NCI-H82 (cell line): ENCODE data around the gene ZNF559.
"Not testable (repeated sequence)": the region's sequence is repeated elsewhere in the genome, so short reads cannot be mapped to it uniquely, and the experiment has no call there.

ENCODE experiments used
- DNase-seq: peaks from one replicate; lab custom pipeline; 2025; lab: John Stamatoyannopoulos, UW

ZNF559 gene

DNA sequence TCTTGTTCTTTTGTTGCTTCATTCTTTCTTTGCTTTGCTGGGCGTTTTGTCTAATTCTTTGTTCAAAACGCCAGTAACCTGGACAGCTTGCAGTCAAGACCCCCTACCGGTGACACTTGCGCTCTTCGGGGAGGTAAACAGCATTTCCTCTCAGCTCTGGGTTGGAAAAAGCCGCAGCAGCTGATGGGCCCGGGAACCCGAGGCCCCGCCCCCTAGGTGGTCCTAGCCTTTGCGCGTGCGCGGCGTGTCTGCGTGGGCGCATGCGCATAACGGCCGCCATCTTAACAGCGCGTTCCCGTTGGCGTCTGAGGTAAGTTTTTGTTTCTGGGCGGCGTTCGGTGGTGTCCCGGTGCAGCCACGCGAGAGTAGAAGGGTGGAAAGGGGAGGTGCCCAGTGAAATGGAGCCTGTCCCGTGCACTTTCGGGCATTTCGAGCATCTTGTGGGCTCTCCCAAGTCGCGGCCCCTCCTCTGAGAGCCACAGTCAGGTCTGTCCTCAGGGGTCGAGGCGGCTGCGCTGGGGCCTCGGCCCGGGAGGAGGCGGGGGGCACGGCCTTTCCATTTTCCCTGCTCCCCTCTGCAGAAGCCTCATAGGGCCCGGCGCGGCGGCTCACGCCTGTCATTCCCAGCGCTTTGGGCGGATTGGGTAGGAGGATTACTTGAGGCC is at the start of gene ZNF559:
TSS of gene ZNF559 (plus strand) at position 261 of the 665 bp plus-strand sequence. CDS start 14,371 bp downstream, outside the sequence.
- DNase-seq: peak; percentile 93

GRCh38 chr19:9283485-9283884 is 40.5 kb upstream of the ZNF559 start:
- DNase-seq: not testable (repeated sequence)

GRCh38 chr19:9289231-9289884 is 34.6 kb upstream of the ZNF559 start:
- DNase-seq: no peak

- DNase-seq: no peak
These were observed 28.5 kb upstream of the ZNF559 start for GRCh38 chr19:9295411-9295849.

DNA sequence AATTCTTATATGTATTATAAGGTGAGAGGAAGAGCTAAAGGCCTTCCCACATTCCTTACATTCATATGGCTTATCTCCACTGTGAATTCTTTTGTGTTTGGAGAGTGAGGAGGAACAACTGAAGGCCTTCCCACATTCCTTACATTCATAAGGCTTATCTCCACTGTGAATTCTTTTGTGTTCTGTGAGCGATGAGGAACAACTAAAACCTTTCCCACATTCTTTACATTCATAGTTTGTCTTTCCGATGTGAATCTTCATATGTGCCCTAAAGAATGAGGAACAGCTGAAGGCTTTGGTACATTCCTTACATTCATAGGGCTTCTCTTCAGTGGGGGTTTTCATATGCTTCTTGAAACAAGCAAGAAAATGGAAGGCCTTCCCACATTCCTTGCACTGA is 27.6 kb upstream of the ZNF559 start:
- no peak for DNase-seq

DNA sequence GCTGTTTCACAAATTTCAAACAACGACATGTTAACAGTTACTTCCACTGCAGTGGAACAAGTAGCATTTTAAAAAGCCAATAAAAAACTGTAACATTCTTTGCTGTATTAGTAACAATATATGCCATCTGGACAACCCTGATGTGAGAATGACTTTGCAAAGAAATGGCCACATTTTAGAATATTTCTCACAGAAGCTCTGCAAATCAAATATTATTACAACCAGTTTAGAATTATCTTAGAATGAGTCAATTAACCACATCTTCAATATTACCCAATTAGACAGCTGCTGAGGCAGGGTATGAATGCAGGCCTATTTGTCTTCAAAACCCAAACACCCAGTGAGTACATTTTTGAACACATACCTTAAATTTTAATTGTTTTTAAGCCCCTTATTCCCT is 17.5 kb upstream of the ZNF559 start:
- DNase-seq: no peak

DNA sequence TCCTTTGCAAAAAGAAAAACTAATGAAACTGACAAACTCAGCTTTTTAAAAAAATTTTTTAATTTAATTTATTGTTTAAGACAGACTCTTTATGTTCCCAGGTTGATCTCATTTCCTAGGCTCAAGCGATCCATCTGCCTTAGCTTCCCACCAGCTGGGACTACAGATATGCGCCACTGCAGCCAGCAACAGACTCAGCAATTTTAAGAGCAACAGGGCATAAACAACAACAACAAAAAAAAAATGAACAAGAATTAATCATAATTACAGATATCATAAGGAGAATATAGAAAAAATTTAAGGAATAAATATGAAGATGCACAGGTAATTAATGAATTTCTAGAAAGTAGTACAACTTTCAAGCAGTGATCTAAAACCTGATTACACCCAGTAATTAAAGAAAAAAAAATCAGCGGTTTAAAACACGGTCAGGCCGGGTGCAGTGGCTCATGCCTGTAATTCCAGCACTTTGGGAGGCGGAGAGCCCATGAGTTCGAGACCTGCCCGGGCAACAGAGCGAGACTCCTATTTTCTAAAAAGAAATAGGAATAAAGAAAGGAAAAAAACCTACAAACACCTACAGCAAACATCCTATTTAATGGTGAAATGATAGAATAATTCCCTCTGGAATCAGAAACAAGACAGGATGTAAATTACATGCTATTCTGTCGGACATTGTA is 15.7 kb upstream of the ZNF559 start:
- DNase-seq: peak; percentile 26

GRCh38 chr19:9309139-9309973 is 14.6 kb upstream of the ZNF559 start, which contains the start of gene ZNF699:
Gene ZNF699 (minus strand): TSS chr19:9309838. CDS start chr19:9305119, 4,719 bp downstream.
- peak; percentile 97 for DNase-seq

DNA sequence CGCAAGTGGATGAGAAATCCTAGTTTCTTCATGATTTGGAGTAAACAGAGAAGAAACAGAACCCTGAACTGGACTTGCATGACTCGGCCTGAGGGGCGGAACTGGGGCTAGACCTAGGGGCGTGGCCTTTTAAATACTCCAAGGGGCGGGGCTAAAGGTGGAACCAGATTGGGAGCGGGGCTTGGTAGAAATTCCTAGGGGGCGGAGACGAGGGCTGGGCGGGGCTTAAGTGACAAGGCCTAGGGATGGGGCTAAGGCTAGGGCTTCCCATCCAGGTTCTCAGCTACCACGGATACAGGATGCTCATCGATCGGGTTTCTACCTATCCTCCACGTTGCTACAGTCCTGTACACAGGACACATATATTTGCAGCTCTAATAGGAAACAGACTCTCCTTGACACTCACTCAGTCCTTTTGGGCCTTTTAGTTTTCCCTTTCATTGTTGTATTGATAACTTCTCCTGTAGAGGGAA is 14.0 kb upstream of the ZNF559 start:
- DNase-seq: peak; percentile 96

DNA sequence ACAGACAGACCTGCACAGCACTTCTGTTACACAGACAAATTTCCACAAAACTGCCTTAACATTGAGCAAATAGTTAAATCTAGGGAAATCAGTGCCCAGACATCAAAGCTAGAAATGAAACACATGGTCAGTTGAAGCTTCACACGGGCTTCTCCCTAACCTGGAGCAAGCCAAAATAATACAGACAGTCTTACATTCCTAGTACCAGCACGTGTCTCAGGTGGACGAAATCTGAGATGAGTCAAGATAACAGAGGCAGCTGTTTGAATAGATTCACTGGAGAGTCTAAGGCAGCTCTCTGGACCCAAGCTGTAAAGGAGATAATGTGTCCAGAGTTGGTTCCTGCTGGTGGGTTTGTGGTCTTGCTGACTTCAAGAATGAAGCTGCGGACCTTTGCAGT is 10.2 kb upstream of the ZNF559 start:
- no peak for DNase-seq

DNA sequence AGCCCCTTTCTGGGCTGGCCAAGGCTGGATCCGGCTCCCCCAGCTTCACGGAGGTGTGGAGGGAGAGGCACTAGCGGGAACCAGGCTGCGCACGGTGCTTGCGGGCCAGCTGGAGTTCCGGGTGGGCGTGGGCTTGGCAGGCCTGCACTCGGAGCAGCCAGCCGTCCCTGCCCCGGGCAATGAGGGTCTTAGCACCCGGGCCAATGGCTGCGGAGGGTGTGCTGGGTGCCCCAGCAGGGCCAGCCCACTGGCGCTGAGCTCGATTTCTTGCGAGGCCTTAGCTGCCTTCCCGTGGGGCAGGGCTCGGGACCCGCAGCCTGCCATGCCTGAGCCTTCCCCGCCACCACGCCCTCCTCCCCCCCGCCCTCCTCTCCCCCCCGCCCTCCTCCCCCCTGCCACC is 2.6 kb upstream of the ZNF559 start:
- no peak for DNase-seq

DNA sequence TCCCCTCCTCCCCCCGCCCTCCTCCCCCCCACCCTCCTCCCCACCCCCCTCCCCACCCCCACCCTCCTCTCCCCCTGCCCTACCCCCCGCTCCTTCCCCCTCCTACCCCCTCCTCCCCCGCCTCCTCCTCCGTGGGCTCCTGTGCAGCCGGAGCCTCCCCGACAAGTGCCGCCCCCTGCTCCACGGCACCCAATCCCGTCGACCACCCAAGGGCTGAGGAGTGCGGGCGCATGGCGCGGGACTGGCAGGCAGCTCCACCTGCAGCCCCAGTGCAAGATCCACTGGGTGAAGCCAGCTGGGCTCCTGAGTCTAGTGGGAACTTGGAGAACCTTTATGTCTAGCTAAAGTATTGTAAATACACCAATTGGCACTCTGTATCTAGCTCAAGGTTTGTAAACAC is 2.2 kb upstream of the ZNF559 start:
- not testable (repeated sequence) for DNase-seq

DNA sequence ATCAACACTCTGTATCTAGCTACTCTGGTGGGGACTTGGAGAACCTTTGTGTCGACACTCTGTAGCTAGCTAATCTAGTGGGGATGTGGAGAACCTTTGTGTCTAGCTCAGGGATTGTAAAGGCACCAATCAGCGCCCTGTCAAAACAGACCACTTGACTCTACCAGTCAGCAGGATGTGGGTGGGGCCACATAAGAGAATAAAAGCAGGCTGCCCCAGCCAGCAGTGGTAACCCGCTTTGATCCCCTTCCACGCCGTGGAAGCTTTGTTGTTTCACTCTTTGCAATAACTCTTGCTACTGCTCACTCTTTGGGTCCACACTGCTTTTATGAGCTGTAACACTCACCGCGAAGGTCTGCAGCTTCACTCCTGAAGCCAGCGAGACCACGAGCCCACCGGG is 1.8 kb upstream of the ZNF559 start:
- DNase-seq: not testable (repeated sequence)

DNA sequence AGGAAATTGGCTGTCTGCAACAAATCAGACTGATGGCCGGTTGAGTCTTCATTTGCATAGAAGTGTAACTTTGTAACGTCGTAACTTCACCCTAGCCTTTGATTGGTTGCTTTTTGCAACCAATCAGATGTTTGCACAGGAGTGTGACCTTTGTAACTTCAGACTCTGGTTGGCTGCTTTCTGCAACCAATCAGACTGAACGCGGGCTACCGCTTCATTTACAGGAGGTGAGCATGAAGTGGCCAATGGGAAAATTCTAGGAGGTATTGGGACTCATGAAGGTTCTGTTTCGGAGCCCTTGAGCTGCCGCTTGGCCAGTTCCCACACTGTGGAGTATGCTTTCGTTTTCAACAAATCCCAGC is 441 bp upstream of the ZNF559 start:
- DNase-seq: peak; percentile 77

DNA sequence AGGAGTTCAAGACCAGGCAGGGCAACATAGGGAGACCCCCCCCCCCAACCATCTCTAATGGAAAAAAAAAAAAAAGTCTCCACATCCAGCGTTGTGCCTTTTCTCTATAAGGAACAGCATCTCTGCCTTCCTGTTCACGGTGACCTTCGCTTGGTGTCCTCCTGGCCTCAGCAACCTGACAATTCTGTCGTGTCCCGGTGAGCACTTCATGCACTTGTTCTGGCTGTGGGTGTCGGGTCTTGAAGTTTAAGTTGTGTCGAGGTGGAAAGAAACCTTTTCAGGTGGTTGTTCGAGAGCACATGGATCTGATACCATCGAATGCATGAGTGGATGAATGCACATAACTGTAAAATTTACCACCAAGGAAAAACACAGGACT is 594 bp downstream of the ZNF559 start:
- DNase-seq: no peak

DNA sequence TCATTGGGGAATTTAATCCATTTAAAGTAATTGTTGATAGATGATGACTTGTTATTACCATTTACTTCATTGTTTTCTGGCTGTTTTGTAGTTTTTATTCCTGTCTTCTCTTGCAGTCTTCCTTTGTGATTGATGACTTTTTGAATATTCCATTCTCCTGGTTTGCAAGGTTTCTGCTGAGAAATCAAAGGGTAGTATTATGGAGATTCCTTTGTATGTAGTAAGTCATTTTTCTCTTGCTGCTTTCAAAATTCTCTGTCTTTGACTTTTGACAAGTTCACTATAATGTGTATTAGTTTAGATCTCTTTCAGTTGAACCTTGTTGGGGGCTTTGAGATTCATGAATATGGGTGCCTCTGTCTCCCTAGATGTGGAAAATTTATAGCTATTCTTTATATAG is 6.0 kb downstream of the ZNF559 start:
- no peak for DNase-seq

- no peak for DNase-seq
These were observed 18.8 kb downstream of the ZNF559 start for GRCh38 chr19:9342610-9343304.

DNA sequence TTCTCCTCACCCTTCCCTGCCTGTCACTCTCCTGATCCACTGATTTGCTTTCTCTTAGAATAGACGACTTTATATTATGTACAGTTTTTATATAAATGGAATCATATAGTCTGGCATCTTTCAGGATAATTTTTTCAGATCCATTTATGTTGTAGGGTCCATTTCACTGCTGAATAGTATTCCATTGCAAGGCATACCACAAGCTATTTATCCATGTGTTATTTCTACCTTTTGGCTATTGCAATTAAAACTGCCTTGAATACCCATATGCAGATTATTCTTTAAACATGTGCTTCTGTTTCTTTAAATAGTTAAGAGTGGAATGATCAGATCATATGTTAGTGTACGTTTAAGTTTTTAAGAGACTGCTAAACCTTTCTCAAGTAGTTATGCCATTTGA is 21.0 kb downstream of the ZNF559 start:
- DNase-seq: no peak

DNA sequence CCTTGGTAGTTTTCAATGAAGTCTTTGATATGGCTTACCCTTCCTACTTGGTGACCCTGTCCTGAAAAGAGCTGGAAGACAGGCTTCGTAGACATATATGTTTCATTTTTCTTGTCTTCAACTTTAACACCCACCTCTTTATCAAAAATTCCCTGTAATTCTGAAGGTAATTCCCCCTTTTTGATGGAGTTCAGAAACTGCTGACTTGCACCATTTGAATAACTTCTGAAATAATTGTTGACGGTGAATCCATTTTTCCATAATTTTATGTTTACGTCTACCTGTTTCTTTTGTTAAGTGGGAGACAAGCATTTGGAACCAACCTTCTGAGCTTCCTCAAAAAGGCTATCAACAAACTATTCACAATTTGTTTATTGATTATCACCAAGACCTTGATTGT is 24.3 kb downstream of the ZNF559 start:
- DNase-seq: no peak

DNA sequence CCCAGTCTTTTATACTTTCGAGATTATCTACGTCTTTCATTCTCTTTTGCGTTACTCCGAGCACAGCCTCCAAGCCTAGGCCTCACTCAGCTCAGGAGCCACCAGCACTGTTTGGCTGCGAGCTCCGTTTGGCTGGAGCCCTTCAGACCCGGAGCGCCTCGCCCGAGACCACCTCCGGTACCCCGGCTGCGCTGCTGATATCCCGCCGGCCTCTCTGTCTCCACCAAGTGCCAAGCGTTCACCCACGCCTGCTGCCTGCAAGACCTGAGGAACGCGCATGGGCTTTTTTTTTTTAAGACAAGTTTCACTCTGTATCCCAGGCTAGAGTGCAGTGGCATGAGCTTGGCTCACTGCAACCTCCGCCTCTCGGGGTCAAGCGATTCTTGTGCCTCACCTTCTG is 24.7 kb downstream of the ZNF559 start:
- no peak for DNase-seq

DNA sequence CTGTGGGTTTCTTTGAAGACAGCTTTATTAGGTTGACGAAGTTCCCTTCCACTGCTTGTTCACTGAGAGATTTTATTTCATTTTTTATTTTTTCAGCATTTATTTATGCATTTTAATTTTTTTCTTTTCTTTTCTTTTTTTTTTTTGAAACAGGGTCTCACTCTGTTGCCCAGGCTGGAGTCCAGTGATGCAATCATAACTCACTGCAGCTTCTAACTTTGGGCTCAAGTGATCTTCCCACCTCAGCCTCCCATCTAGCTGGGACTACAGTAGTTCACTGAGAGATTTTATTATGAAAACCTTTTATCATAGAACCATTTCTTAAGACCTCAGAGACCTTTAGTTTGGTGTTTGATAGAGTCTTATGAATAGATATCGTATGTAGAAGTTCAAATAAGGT is 28.5 kb downstream of the ZNF559 start:
- DNase-seq: no peak

DNA sequence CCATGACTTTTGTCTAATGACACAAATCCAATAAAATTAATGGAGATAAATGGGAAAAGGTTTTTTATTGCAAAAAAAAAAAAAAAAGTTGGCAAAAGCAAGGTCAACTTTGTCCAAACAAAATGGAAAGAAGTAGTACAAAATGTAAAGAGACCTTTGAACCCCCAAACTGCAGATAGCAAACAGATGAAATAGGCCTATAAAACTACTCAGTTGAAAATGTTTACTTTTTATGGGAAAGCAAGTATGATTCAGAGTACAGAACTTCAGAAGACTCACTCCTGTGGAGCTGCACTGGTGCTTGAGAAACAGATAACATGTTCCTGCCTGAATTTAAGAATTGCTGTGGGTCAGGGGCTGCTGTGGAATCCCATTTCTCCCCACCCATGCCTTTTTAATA is 29.0 kb downstream of the ZNF559 start:
- no peak for DNase-seq
